GM13976 (cell line): ENCODE data around the gene TAL1.

Source experiments
- DNase-seq: peaks from one replicate; pipeline ENCODE4 v3.0.0; 2012; ENCODE audit warnings: low spot score
- CTCF ChIP-seq: IDR thresholded peaks from 2 replicates; pipeline ENCODE4 v1.5.1; 2012; ENCODE audit warnings: borderline replicate concordance, mild to moderate bottlenecking; ENCODE audit not compliant: insufficient read depth; ENCODE audit errors: extremely low read depth, missing control alignments, control extremely low read depth
- in situ Hi-C: fragments of 300-500 bp; cut with MboI; formaldehyde crosslinking; loops from one replicate; pipeline ENCODE4 v1.12.0; 2022; ENCODE audit warnings: low sequenced_read_pairs, mixed read lengths, inconsistent platforms; ENCODE audit not compliant: unreplicated experiment

TAL1 gene

GRCh38 chr1:47179017-47179987, 52.7 kb downstream of the TAL1 start:
- peak; percentile 94 for TF ChIP-seq CTCF
- in situ Hi-C loops, result loop anchor here (25.0 kb wide), 1 partner anchor 533 kb away; no protein-coding TSS in a partner anchor
- DNase-seq, result peak; percentile 91

- in situ Hi-C loops, result loop anchor here (25.0 kb wide), 1 partner anchor 534 kb away; no protein-coding TSS in a partner anchor
- DNase-seq, result no peak
- TF ChIP-seq CTCF, result no peak
These were observed 53.4 kb downstream of the TAL1 start for GRCh38 chr1:47178654-47179016.

- in situ Hi-C loops, result loop anchor here (25.0 kb wide), 1 partner anchor 534 kb away; no protein-coding TSS in a partner anchor
- no peak for TF ChIP-seq CTCF
- DNase-seq, result no peak
These were observed 54.0 kb downstream of the TAL1 start for GRCh38 chr1:47178020-47178419.

- peak; percentile 69 for DNase-seq
- in situ Hi-C loops, result loop anchor here (25.0 kb wide), 1 partner anchor 537 kb away; no protein-coding TSS in a partner anchor
- peak; percentile 84 for TF ChIP-seq CTCF
These were observed 56.6 kb downstream of the TAL1 start for GRCh38 chr1:47175227-47175934.

GRCh38 chr1:47174656-47175020, 57.4 kb downstream of the TAL1 start:
- in situ Hi-C loops, result loop anchor here (25.0 kb wide), 1 partner anchor 538 kb away; no protein-coding TSS in a partner anchor
- no peak for TF ChIP-seq CTCF
- DNase-seq, result no peak

- no peak for DNase-seq
- in situ Hi-C loops, result no loop called here
- TF ChIP-seq CTCF, result no peak
These were observed 59.2 kb downstream of the TAL1 start for GRCh38 chr1:47172782-47173181.
